Mammary epithelial cell (primary cell): ENCODE data around the gene SLC12A3.

Experiments
- EZH2 ChIP-seq: IDR thresholded peaks from 2 replicates; pipeline ENCODE4 v1.6.1; 2012; ENCODE audit warnings: low read length, inconsistent platforms, borderline replicate concordance
- TF ChIP-seq, protein P1 (sequence below), 2 donors: IDR thresholded peaks in 1 of 2; conservative IDR thresholded peaks in 1 of 2; 2 replicates each; pipeline ENCODE4 v1.5.1; 2011 to 2012; ENCODE audit warnings: inconsistent platforms in 2 of 2, low read length in 2 of 2, mild to moderate bottlenecking in 2 of 2, control low read depth in 1 of 2, low read depth in 1 of 2; ENCODE audit not compliant: insufficient read depth in 1 of 2; ENCODE audit errors: extremely low read depth in 1 of 2

GRCh38 chr16:56950881-56951771 lies 86.1 kb downstream of the SLC12A3 start:
- TF ChIP-seq, protein P1, sequence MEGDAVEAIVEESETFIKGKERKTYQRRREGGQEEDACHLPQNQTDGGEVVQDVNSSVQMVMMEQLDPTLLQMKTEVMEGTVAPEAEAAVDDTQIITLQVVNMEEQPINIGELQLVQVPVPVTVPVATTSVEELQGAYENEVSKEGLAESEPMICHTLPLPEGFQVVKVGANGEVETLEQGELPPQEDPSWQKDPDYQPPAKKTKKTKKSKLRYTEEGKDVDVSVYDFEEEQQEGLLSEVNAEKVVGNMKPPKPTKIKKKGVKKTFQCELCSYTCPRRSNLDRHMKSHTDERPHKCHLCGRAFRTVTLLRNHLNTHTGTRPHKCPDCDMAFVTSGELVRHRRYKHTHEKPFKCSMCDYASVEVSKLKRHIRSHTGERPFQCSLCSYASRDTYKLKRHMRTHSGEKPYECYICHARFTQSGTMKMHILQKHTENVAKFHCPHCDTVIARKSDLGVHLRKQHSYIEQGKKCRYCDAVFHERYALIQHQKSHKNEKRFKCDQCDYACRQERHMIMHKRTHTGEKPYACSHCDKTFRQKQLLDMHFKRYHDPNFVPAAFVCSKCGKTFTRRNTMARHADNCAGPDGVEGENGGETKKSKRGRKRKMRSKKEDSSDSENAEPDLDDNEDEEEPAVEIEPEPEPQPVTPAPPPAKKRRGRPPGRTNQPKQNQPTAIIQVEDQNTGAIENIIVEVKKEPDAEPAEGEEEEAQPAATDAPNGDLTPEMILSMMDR (conservative IDR thresholded peaks at IDR 0.05 in 1 of 2, IDR thresholded peaks at IDR 0.05 in 1 of 2; ENCODE audit: extremely low read depth in 1 of 2, insufficient read depth in 1 of 2, low read depth in 1 of 2, low read length in 2 of 2), result peak; percentile 55 to 76
- no peak for TF ChIP-seq EZH2
